Common myeloid progenitor, CD34-positive (primary cell): Measurements from ENCODE around the gene KIAA1549.

Experiments used
- CTCF ChIA-PET: fragments of 350-600 bp; sonication (Branson Sonifier 250); formaldehyde crosslinking; loops from one replicate; lab custom pipeline; 2021; ENCODE audit warnings: antibody characterized with exemption; lab: Charles Lee
- POLR2A ChIA-PET: fragments of 350-600 bp; sonication (Branson Sonifier 250); formaldehyde crosslinking; loops from one replicate; lab custom pipeline; 2021; ENCODE audit warnings: antibody characterized with exemption; lab: Charles Lee
- DNase-seq, 3 donors: peaks; one replicate each; pipeline versions ENCODE4 v3.0.0 to v3.0.0-alpha.2; 2013
- H3K27ac ChIP-seq, 2 experiments: 1 replicate in 1 of 2; 2 replicates in 1 of 2; pipeline ENCODE4 v1.7.0; 2013; ENCODE audit warnings: inconsistent platforms in 2 of 2, low read length in 2 of 2, mild to moderate bottlenecking in 2 of 2, low read depth in 1 of 2, moderate library complexity in 1 of 2; ENCODE audit not compliant: severe bottlenecking in 2 of 2, insufficient read depth in 1 of 2, poor library complexity in 1 of 2
- H3K27me3 ChIP-seq, 5 experiments: replicated peaks in 2 of 5; 1 replicate in 3 of 5; 2 replicates in 2 of 5; pipeline versions ENCODE4 v1.6.1 to v1.7.0; 2013; ENCODE audit warnings: low read length in 4 of 5, mild to moderate bottlenecking in 2 of 5, moderate library complexity in 2 of 5, inconsistent platforms in 1 of 5; ENCODE audit not compliant: insufficient read depth in 5 of 5, control insufficient read depth in 4 of 5
- H3K36me3 ChIP-seq, 4 experiments: 1 replicate in 2 of 4; 2 replicates in 2 of 4; pipeline versions ENCODE4 v1.6.1 to v1.7.0; 2013; ENCODE audit warnings: low read length in 3 of 4, control low read depth in 1 of 4, mild to moderate bottlenecking in 1 of 4; ENCODE audit not compliant: control insufficient read depth in 4 of 4, insufficient read depth in 4 of 4
- H3K4me1 ChIP-seq, 4 experiments: 1 replicate in 3 of 4; 2 replicates in 1 of 4; pipeline versions ENCODE4 v1.6.1 to v1.7.1; 2013; ENCODE audit warnings: low read length in 3 of 4, mild to moderate bottlenecking in 3 of 4, control low read depth in 1 of 4, inconsistent platforms in 1 of 4, moderate library complexity in 1 of 4; ENCODE audit not compliant: control insufficient read depth in 4 of 4, insufficient read depth in 4 of 4; ENCODE audit errors: control extremely low read depth in 1 of 4
- H3K4me3 ChIP-seq, 7 experiments: 1 replicate in 4 of 7; 2 replicates in 3 of 7; pipeline versions ENCODE4 v1.5.1 to v1.7.0; 2013; ENCODE audit warnings: mild to moderate bottlenecking in 7 of 7, low read length in 6 of 7, moderate library complexity in 6 of 7, inconsistent platforms in 2 of 7, low read depth in 2 of 7, control low read depth in 1 of 7; ENCODE audit not compliant: insufficient read depth in 4 of 7, control insufficient read depth in 1 of 7; ENCODE audit errors: extremely low read depth in 1 of 7
- H3K9me3 ChIP-seq, 5 experiments: 1 replicate in 4 of 5; 2 replicates in 1 of 5; pipeline versions ENCODE4 v1.6.1 to v1.7.1; 2013; ENCODE audit warnings: low read length in 4 of 5, mild to moderate bottlenecking in 2 of 5, inconsistent platforms in 1 of 5, low read depth in 1 of 5, moderate library complexity in 1 of 5; ENCODE audit not compliant: control insufficient read depth in 4 of 5, insufficient read depth in 2 of 5; ENCODE audit errors: control extremely low read depth in 1 of 5
- WGBS: methylation state at CpG from one replicate; pipeline ENCODE4 v1.1.5; 2013; ENCODE audit not compliant: insufficient coverage; 5-methylcytosine and 5-hydroxymethylcytosine counted together

The KIAA1549 gene

GRCh38 chr7:138957217-138957616 is 24.0 kb downstream of the KIAA1549 start:
- Histone ChIP-seq H3K36me3 (no peaks in the 10 kb centered on the region), H3K4me1 (peaks cover 0 to under 1% (median 0%) of the 10 kb centered on the region in 4 experiments), H3K27me3 (no peaks in the 10 kb centered on the region), H3K27ac (no peak overlapping the region), H3K4me3 (no peak overlapping the region), H3K9me3 (no peaks in the 10 kb centered on the region)
- CTCF ChIA-PET, result no interaction called here
- 100% methylated on average over 2 of the region's 3 CpGs for WGBS
- POLR2A ChIA-PET, result no interaction called here
- no peak for DNase-seq

- POLR2A ChIA-PET, result no interaction called here
- Histone ChIP-seq H3K4me3 (no peak overlapping the region), H3K4me1 (no peaks in the 10 kb centered on the region), H3K27me3 (no peaks in the 10 kb centered on the region), H3K27ac (no peak overlapping the region), H3K9me3 (no peaks in the 10 kb centered on the region), H3K36me3 (no peaks in the 10 kb centered on the region)
- DNase-seq, result no peak
- CTCF ChIA-PET, result interaction anchor here (1.0 kb wide), 1 partner anchor 69 kb away, joined by 3 read pairs; no protein-coding TSS in a partner anchor
- 97% methylated on average over 12 of the region's 14 CpGs for WGBS
Observed at GRCh38 chr7:138954545-138955475, 26.4 kb downstream of the KIAA1549 start.

- CTCF ChIA-PET, result no interaction called here
- Histone ChIP-seq H3K27ac (no peak overlapping the region), H3K9me3 (no peaks in the 10 kb centered on the region), H3K36me3 (no peaks in the 10 kb centered on the region), H3K4me3 (no peak overlapping the region), H3K27me3 (no peaks in the 10 kb centered on the region), H3K4me1 (no peaks in the 10 kb centered on the region)
- POLR2A ChIA-PET, result no interaction called here
- no peak for DNase-seq
- WGBS, result 100% methylated on average over 6 of the region's 6 CpGs
Observed at GRCh38 chr7:138952791-138953190, 28.4 kb downstream of the KIAA1549 start.

GRCh38 chr7:138951953-138952352 is 29.2 kb downstream of the KIAA1549 start:
- ChIA-PET POLR2A (no interaction called here), CTCF (no interaction called here)
- DNase-seq, result no peak
- Histone ChIP-seq H3K4me3 (no peak overlapping the region), H3K9me3 (no peaks in the 10 kb centered on the region), H3K27ac (no peak overlapping the region), H3K27me3 (no peaks in the 10 kb centered on the region), H3K4me1 (peaks cover 0 to under 1% (median 0%) of the 10 kb centered on the region in 4 experiments), H3K36me3 (no peaks in the 10 kb centered on the region)
- 98% methylated on average over 9 of the region's 9 CpGs for WGBS

- 100% methylated on average over 10 of the region's 12 CpGs for WGBS
- ChIA-PET POLR2A (no interaction called here), CTCF (interaction anchor here (1.1 kb wide), 1 partner anchor 85 kb away, joined by 3 read pairs; no protein-coding TSS in a partner anchor)
- H3K9me3 ChIP-seq, result no peaks in the 10 kb centered on the region
- no peaks in the 10 kb centered on the region for H3K36me3 ChIP-seq
- H3K4me1 ChIP-seq, result peaks cover 0 to 18% (median 9%) of the 10 kb centered on the region in 4 experiments
- H3K27ac ChIP-seq, result no peak overlapping the region
- H3K4me3 ChIP-seq, result no peak overlapping the region
- no peak for DNase-seq
- H3K27me3 ChIP-seq, result no peaks in the 10 kb centered on the region
Observed at GRCh38 chr7:138949421-138950088, 31.6 kb downstream of the KIAA1549 start.

GRCh38 chr7:138948403-138948802 is 32.8 kb downstream of the KIAA1549 start:
- no peak overlapping the region for H3K27ac ChIP-seq
- H3K9me3 ChIP-seq, result no peaks in the 10 kb centered on the region
- CTCF ChIA-PET, result no interaction called here
- no peaks in the 10 kb centered on the region for H3K27me3 ChIP-seq
- POLR2A ChIA-PET, result no interaction called here
- no peak for DNase-seq
- H3K4me3 ChIP-seq, result no peak overlapping the region
- no peaks in the 10 kb centered on the region for H3K36me3 ChIP-seq
- peaks cover 0 to 18% (median 9%) of the 10 kb centered on the region in 4 experiments for H3K4me1 ChIP-seq
- 100% methylated on average over 2 of the region's 6 CpGs for WGBS

- POLR2A ChIA-PET, result no interaction called here
- CTCF ChIA-PET, result interaction anchor here (1.3 kb wide), 1 partner anchor 10 kb away, joined by 4 read pairs; no protein-coding TSS in a partner anchor
- no CpG with 5 or more reads among the region's 3 CpGs for WGBS
- H3K4me3 ChIP-seq, result peak overlapping the region in 2 of 7 experiments; percentile 13
- DNase-seq, result peak in 2 of 3 donors; percentile 55 to 61
- peaks cover 0 to 28% (median 9%) of the 10 kb centered on the region in 4 experiments for H3K4me1 ChIP-seq
- no peaks in the 10 kb centered on the region for H3K9me3 ChIP-seq
- no peaks in the 10 kb centered on the region for H3K36me3 ChIP-seq
- H3K27me3 ChIP-seq, result no peaks in the 10 kb centered on the region
- H3K27ac ChIP-seq, result peak overlapping the region in 1 of 2 experiments; percentile 45
Observed at GRCh38 chr7:138945821-138946220, 35.4 kb downstream of the KIAA1549 start.
